HFF-Myc (cell line): Measurements from ENCODE around the gene MEI4.
"Not testable (repeated sequence)": the region's sequence is repeated elsewhere in the genome, so short reads cannot be mapped to it uniquely, and the experiment has no call there.

Experiments
- DNase-seq: peaks from one replicate; pipeline ENCODE4 v3.0.0-alpha.2; 2011; ENCODE audit warnings: low read depth; ENCODE audit errors: extremely low read depth
- H3K4me3 ChIP-seq: replicated peaks from 2 replicates; pipeline ENCODE4 v1.5.1; 2011; ENCODE audit warnings: low read depth, mild to moderate bottlenecking, control low read depth, low read length
- CTCF ChIP-seq: IDR thresholded peaks from 2 replicates; pipeline ENCODE4 v1.5.1; 2012; ENCODE audit warnings: mild to moderate bottlenecking, low read depth, low read length, control low read depth; ENCODE audit errors: missing control alignments

The MEI4 gene

GRCh38 chr6:77650098-77650663, 2.7 kb upstream of the MEI4 start:
- no peak for TF ChIP-seq CTCF
- H3K4me3 ChIP-seq: no peak overlapping the region
- no peak for DNase-seq

GRCh38 chr6:77653816-77654215, 977 bp downstream of the MEI4 start:
- no peak overlapping the region for H3K4me3 ChIP-seq
- no peak for TF ChIP-seq CTCF
- no peak for DNase-seq

GRCh38 chr6:77655035-77655434, 2.2 kb downstream of the MEI4 start:
- not testable (repeated sequence) for H3K4me3 ChIP-seq, DNase-seq

GRCh38 chr6:77656999-77657764, 4.3 kb downstream of the MEI4 start:
- H3K4me3 ChIP-seq: no peak overlapping the region
- no peak for TF ChIP-seq CTCF
- DNase-seq: no peak

GRCh38 chr6:77666340-77666739, 13.5 kb downstream of the MEI4 start:
- H3K4me3 ChIP-seq: no peak overlapping the region
- no peak for DNase-seq
- TF ChIP-seq CTCF: no peak

- no peak for DNase-seq
- no peak overlapping the region for H3K4me3 ChIP-seq
- TF ChIP-seq CTCF: no peak
Observed at GRCh38 chr6:77666846-77667245, 14.0 kb downstream of the MEI4 start.

GRCh38 chr6:77669913-77670312, 17.1 kb downstream of the MEI4 start:
- no peak for TF ChIP-seq CTCF
- DNase-seq: no peak
- H3K4me3 ChIP-seq: no peak overlapping the region
